GM12878 (cell line): Measurements from ENCODE around the gene FAM81A. TPM values are rescaled to one million over a fixed set of nuclear protein-coding genes. Genes with fewer than 3 reads are reported as not detected.

ENCODE experiments used
- ATAC-seq: fragments of 200-7000 bp; cut with Tn5 transposase; 3 replicates; pipeline ENCODE4 v1.9.1; 2020; ENCODE audit warnings: mild to moderate bottlenecking, moderate library complexity
- BruUV-seq: library from RNA; stranded (reverse); fragments of 400-500 nt; replicated peaks from 2 replicates; lab custom pipeline; 2021; lab: Mats Ljungman, UMichigan
- CTCF ChIA-PET: fragments of 300-600 bp; sonication (Branson Sonifier 250); formaldehyde crosslinking; extraction: SDS; loops from one replicate; lab custom pipeline; 2021; ENCODE audit warnings: inconsistent platforms; lab: Yijun Ruan, JAX
- POLR2A ChIA-PET: fragments of 350-600 bp; formaldehyde crosslinking; extraction: SDS; loops from one replicate; lab custom pipeline; 2021; ENCODE audit warnings: inconsistent platforms; lab: Charles Lee
- RAD21 ChIA-PET: fragments of 300-600 bp; sonication (Branson Sonifier 250); formaldehyde crosslinking; loops from one replicate; lab custom pipeline; 2023; ENCODE audit warnings: antibody characterized with exemption; ENCODE audit not compliant: unreplicated experiment; lab: Charles Lee
- SMC1A ChIA-PET: fragments of 300-600 bp; sonication (Branson Sonifier 250); formaldehyde crosslinking; loops from one replicate; lab custom pipeline; 2023; ENCODE audit not compliant: unreplicated experiment, uncharacterized antibody; lab: Charles Lee
- DNase-seq: peaks from one replicate; pipeline ENCODE4 v3.0.0-alpha.2; 2011; ENCODE audit warnings: low read depth, low spot score
- FAIRE-seq: peaks from 3 replicates; lab custom pipeline; 2011; peaks lifted over from hg19 to GRCh38; lab: Jason Lieb, UNC
- H2AFZ ChIP-seq: 2 replicates; pipeline ENCODE4 v1.6.0; 2011; ENCODE audit warnings: low read depth, low read length, control low read depth; ENCODE audit not compliant: control insufficient read depth
- H3K27ac ChIP-seq: 2 replicates; pipeline ENCODE4 v1.5.1; 2011; ENCODE audit warnings: control low read depth; ENCODE audit not compliant: control insufficient read depth, insufficient read depth
- H3K27me3 ChIP-seq, 2 experiments: replicated peaks in 1 of 2; 2 replicates each; pipeline versions ENCODE4 v1.6.0 to v1.6.1; 2011; ENCODE audit warnings: low read length in 1 of 2; ENCODE audit not compliant: control insufficient read depth in 2 of 2, insufficient read depth in 2 of 2
- H3K36me3 ChIP-seq, 2 experiments: 2 replicates each; pipeline ENCODE4 v1.5.1; 2011; ENCODE audit warnings: low read length in 1 of 2; ENCODE audit not compliant: control insufficient read depth in 2 of 2, insufficient read depth in 2 of 2
- H3K4me1 ChIP-seq: 2 replicates; pipeline ENCODE4 v1.6.1; 2011; ENCODE audit warnings: mild to moderate bottlenecking, low read length, moderate library complexity, mixed read lengths; ENCODE audit not compliant: control insufficient read depth, insufficient read depth
- H3K4me2 ChIP-seq: 2 replicates; pipeline ENCODE4 v1.6.0; 2011; ENCODE audit warnings: control low read depth; ENCODE audit not compliant: control insufficient read depth, insufficient read depth
- H3K4me3 ChIP-seq: fragments of 200-600 bp; sonication (generic); 2 replicates; pipeline ENCODE4 v1.5.1; 2016
- H3K79me2 ChIP-seq: 2 replicates; pipeline ENCODE4 v1.6.0; 2011; ENCODE audit warnings: low read length; ENCODE audit not compliant: control insufficient read depth, insufficient read depth
- H3K9ac ChIP-seq: 2 replicates; pipeline ENCODE4 v1.8.0; 2011; ENCODE audit warnings: low read length, control low read depth, mixed read lengths; ENCODE audit not compliant: control insufficient read depth, insufficient read depth
- H3K9me3 ChIP-seq: replicated peaks from 3 replicates; pipeline ENCODE4 v1.5.1; 2011; ENCODE audit warnings: mild to moderate bottlenecking, low read length; ENCODE audit not compliant: control insufficient read depth, insufficient read depth
- H4K20me1 ChIP-seq: 2 replicates; pipeline ENCODE4 v1.6.0; 2011; ENCODE audit not compliant: control insufficient read depth, insufficient read depth
- PRDM15 ChIP-seq: fragments of 450-650 bp; formaldehyde crosslinking; IDR thresholded peaks from 2 replicates; pipeline ENCODE4 v1.4.0; 2020; ENCODE audit warnings: mild to moderate bottlenecking, moderate library complexity
- RUNX3 ChIP-seq: IDR thresholded peaks from 2 replicates; pipeline ENCODE4 v1.6.1; 2012; ENCODE audit warnings: low read length, inconsistent platforms
- ZNF24 ChIP-seq: fragments of 450-650 bp; IDR thresholded peaks from 2 replicates; pipeline ENCODE4 v1.6.1; 2017; ENCODE audit warnings: antibody characterized with exemption, mild to moderate bottlenecking
- WGBS: methylation state at CpG from one replicate; pipeline ENCODE4 v1.1.6; 2016; ENCODE audit warnings: low lambda C conversion rate; ENCODE audit not compliant: insufficient replicate concordance, insufficient coverage; ENCODE audit errors: missing lambda C conversion rate; 5-methylcytosine and 5-hydroxymethylcytosine counted together
- in situ Hi-C: fragments of 300-500 bp; cut with MboI; formaldehyde crosslinking; loops from 9 replicates; pipeline ENCODE4 v1.14.3; 2018; ENCODE audit warnings: mixed read lengths
- intact Hi-C: fragments of 100-400 bp; cut with micrococcal nuclease; formaldehyde crosslinking; loops from one replicate; pipeline ENCODE4 v1.14.2; 2022; ENCODE audit not compliant: unreplicated experiment
- polyA plus RNA-seq, 11 experiments: library from polyadenylated mRNA; depleted of rRNA in 4 of 11; unstranded in 6 of 11; stranded (reverse) in 5 of 11; fragments of >200 nt; fragmentation: Nextera tagmentation in 4 of 11; fragmentation: Illumina TruSeq in 1 of 11; extraction: Ambion mirVana in 4 of 11; extraction: Trizol in 1 of 11; gene quantifications; 1 replicate in 1 of 11; 2 replicates in 10 of 11; pipeline versions ENCODE4 v1.2.1 to v1.2.3, GENCODE V29; 2011 to 2016; ENCODE audit warnings: inconsistent platforms in 2 of 11, missing spikeins in 2 of 11, low read depth in 1 of 11
- total RNA-seq, 4 experiments: library from RNA; depleted of rRNA in 3 of 4; stranded (reverse); fragments of >200 nt in 3 of 4; fragmentation: Illumina TruSeq in 1 of 4; extraction: Trizol in 1 of 4; gene quantifications; 2 replicates each; pipeline versions ENCODE4 v1.2.1 to v1.2.3, GENCODE V29; 2013 to 2021

Gene FAM81A
- total and polyA plus RNA-seq, 10 of the 15 experiments (the other 5 are each of a cell fraction or from before 2014, with no cell fraction given) = 0.18 to 34.5 (median 16.2) TPM

DNA sequence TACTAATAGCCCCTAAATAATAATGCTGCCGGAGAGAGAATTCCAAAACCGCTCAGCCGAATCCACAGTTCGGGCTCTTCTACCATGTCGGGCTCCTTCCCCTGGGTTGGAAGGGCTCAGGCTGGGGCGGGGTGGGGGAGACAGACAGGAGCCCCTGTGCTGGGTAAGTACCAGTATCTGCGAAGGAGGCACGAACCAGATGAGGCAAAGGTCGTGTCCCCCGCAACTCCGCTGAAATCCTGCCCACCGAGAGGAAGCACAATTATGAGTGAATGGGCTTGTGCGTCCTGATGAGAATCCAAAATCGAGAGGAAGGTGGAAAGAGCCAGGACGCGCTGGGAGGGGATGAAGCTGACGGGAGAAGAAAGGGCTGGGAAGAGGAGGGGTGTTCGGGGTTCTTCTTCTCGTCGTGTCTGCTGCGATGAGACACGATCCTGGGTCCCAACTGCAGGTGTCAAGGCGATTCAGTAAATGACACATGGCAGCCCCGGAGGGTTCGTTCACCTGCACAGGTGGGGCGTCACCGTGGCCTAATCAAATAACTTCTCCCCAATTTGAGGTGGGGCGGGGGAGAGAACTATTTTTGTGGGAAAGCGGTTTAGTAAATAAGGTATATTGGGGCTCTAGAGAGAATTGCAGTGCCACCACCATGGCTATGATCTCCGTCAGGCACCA, 707 bp upstream of the FAM81A start (continued):
- TF ChIP-seq PRDM15 (CRISPR knock-in tag) = no peak

DNA sequence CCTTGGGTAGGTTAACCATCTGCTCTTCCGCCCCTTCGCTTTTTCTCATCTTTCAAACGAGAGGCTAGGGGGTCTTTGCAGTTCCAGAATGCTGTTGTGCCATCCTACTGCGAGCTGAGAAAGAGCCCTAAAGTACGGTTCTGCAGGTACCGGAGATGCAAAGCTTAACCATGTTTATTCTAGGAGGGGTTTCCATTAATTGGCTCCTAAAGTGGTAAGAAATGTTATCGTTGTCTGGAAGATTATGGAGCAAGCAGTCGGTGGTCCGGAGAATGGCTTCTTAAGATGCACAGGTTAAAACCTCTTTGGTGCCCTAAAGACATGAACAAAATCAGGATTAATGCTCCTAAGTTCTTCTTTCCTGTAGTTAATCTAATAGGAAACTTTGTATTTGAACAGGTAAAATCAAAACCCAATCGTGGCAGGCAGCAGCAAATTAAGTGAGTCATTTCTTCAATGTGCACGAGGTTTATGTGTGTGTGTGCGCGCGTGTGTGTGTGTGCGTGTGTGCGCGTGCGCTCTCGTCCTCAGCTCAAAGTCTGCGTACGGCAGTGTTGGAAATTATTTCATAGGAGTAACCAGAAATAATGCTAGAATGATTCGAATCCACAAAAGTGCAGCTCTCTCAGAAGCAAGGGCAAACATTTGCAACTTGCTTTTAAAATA, 772 bp downstream of the FAM81A start:
- Histone ChIP-seq H3K27me3 (peaks cover 0 to 3% of the 10 kb centered on the region in 2 experiments; a peak in 1 of 4 replicates), H3K27ac (peak overlapping the region; percentile 29; the same call in 1 of the 2 replicates), H3K79me2 (peaks cover 2% of the 10 kb centered on the region), H3K9ac (peak overlapping the region; percentile 66), H3K4me2 (peak overlapping the region; percentile 87), H4K20me1 (no peaks in the 10 kb centered on the region), H3K9me3 (no peaks in the 10 kb centered on the region), H3K4me3 (peak overlapping the region; percentile 69), H2AFZ (peak overlapping the region; percentile 85), H3K36me3 (no peaks in the 10 kb centered on the region), H3K4me1 (peaks cover 29% of the 10 kb centered on the region)
- SMC1A ChIA-PET = interaction anchor here (1.1 kb wide), 1 partner anchor 26 kb away, joined by 3 read pairs; no protein-coding TSS in a partner anchor
- intact Hi-C loops (loop anchor here (2.0 kb wide), 1 partner anchor 26 kb away; no protein-coding TSS in a partner anchor), in situ Hi-C loops (no loop called here)
- POLR2A ChIA-PET = interaction anchor here (1.1 kb wide), 1 partner anchor 44 kb away, joined by 3 read pairs; no protein-coding TSS in a partner anchor
- TSS peak; percentile 62 for BruUV-seq
- DNase-seq (no peak), ATAC-seq (no peak), FAIRE-seq (no peak)
- TF ChIP-seq RUNX3 = no peak; the same call in 1 of the 2 replicates
- 0 out of 2 replicates have a peak, but pooled peaks have one; percentile 17 for TF ChIP-seq ZNF24
- CTCF ChIA-PET = interaction anchor here (0.6 kb wide), 1 partner anchor 888 kb away, joined by 3 read pairs; no protein-coding TSS in a partner anchor
- RAD21 ChIA-PET = interaction anchor here (1.9 kb wide), 1 partner anchor 28 kb away, joined by 5 read pairs; no protein-coding TSS in a partner anchor
- 59% methylated on average over 22 of the region's 22 CpGs for WGBS
